OCI-LY3 (cell line): ENCODE measurements around the gene HRH1.

Experiments
- EZH2phosphoT487 ChIP-seq: fragments of 200-600 bp; shearing (Covaris generic); IDR thresholded peaks from 2 replicates; pipeline ENCODE4 v1.6.1; 2018; ENCODE audit warnings: antibody characterized with exemption, mixed run types, low read depth
- TF ChIP-seq, protein P1 (sequence below): fragments of 200-600, 300-600 bp; sonication (generic); IDR thresholded peaks from 2 replicates; pipeline ENCODE4 v1.5.1; 2014; ENCODE audit warnings: antibody characterized with exemption, low read length, low read depth

DNA sequence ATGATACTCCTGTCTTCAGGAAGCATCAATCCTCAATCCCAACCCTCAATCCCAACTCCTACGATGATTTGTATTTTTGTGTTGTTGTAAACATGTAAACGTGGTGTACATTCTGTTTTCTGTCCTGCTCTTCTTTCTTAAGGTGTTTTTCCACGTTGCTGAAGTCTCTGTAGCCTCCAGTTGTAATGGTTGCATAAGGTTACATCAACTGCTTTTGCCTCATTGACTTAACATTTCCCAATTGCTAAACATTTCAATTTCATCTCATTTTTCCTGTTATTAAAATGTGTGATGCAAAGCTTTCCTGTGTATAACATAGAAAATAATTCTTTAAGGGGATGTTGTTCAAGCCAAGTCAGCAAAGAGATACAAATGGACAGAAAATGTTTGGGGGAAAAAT is 33.4 kb downstream of the HRH1 start:
- TF ChIP-seq, protein P1, sequence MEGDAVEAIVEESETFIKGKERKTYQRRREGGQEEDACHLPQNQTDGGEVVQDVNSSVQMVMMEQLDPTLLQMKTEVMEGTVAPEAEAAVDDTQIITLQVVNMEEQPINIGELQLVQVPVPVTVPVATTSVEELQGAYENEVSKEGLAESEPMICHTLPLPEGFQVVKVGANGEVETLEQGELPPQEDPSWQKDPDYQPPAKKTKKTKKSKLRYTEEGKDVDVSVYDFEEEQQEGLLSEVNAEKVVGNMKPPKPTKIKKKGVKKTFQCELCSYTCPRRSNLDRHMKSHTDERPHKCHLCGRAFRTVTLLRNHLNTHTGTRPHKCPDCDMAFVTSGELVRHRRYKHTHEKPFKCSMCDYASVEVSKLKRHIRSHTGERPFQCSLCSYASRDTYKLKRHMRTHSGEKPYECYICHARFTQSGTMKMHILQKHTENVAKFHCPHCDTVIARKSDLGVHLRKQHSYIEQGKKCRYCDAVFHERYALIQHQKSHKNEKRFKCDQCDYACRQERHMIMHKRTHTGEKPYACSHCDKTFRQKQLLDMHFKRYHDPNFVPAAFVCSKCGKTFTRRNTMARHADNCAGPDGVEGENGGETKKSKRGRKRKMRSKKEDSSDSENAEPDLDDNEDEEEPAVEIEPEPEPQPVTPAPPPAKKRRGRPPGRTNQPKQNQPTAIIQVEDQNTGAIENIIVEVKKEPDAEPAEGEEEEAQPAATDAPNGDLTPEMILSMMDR, result no peak
- TF ChIP-seq EZH2phosphoT487, result no peak
